Measurements from ENCODE around the gene PIK3C3. TPM values are rescaled to one million over a fixed set of nuclear protein-coding genes. Genes with fewer than 3 reads are reported as not detected.

PIK3C3 gene
- total and polyA plus RNA-seq, 9 of the 15 experiments (the other 6 are each of a cell fraction or from before 2014, with no cell fraction given), result 27.0 to 101 (median 42.9) TPM

DNA sequence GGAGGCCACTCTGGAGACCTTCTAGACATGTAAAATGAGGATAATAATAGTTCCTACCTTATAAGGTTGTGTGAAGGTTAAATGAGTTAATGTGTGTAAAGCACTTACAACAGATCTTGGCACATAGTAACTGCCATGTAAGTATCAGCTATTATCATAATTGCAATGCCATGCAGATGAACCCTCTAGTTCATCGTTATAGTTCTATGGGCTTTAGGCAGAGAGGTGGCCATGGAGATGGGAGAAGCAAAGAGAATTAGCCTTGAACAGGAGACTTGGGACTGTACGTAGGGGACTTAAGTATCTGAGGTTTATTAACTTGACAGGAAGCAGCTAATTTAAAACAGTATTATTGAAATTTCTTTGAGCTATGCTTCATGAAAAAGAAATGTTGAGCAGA lies 151.8 kb downstream of the PIK3C3 start (continued):
- TF ChIP-seq, protein P1, sequence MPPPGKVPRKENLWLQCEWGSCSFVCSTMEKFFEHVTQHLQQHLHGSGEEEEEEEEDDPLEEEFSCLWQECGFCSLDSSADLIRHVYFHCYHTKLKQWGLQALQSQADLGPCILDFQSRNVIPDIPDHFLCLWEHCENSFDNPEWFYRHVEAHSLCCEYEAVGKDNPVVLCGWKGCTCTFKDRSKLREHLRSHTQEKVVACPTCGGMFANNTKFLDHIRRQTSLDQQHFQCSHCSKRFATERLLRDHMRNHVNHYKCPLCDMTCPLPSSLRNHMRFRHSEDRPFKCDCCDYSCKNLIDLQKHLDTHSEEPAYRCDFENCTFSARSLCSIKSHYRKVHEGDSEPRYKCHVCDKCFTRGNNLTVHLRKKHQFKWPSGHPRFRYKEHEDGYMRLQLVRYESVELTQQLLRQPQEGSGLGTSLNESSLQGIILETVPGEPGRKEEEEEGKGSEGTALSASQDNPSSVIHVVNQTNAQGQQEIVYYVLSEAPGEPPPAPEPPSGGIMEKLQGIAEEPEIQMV (tag; conservative IDR thresholded peaks at IDR 0.05; ENCODE audit: low read depth), result no peak
- TF ChIP-seq TAF15 (IDR thresholded peaks at IDR 0.05; ENCODE audit: low read depth, low read length) (no peak), TGIF2 (CRISPR knock-in tag; IDR thresholded peaks at IDR 0.05) (no peak), MTA2 (IDR thresholded peaks at IDR 0.05; ENCODE audit: low read depth) (no peak), ZNF146 (CRISPR knock-in tag; IDR thresholded peaks at IDR 0.05; ENCODE audit: unreplicated experiment) (no peak), KDM2B (CRISPR knock-in tag; IDR thresholded peaks at IDR 0.05) (no peak), SRSF7 (optimal IDR thresholded peaks at IDR 0.05; ENCODE audit: low read depth, low read length) (no peak), JUNB (CRISPR knock-in tag; conservative IDR thresholded peaks at IDR 0.05) (no peak)
- TF ChIP-seq, protein P2, sequence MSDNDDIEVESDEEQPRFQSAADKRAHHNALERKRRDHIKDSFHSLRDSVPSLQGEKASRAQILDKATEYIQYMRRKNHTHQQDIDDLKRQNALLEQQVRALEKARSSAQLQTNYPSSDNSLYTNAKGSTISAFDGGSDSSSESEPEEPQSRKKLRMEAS (CRISPR knock-in tag; IDR thresholded peaks at IDR 0.05), result no peak

DNA sequence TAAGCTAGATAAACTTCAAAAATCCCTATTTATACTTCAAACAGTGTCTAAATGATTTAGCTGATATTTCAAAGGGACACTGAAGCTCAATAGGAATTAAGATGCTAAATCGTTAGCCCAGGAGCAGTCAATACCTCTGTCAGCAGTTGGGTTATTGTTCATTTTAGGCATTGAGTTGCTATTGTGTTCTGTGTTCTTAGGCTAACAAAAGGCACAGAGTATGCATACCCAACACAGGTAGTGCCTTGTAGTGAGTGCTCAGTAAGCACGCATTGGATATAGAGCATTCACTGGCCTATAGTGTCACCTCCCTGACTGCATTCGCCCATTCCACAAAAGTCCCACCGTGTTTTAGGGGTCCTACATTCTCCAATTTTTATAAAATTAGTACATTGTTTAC lies 152.3 kb downstream of the PIK3C3 start:
- Histone ChIP-seq H3K36me3 (ENCODE audit: control insufficient read depth, insufficient read depth, low read length) (no peaks in the 10 kb centered on the region), H4K20me1 (replicated peaks; ENCODE audit: control insufficient read depth, insufficient read depth, low read length) (no peaks in the 10 kb centered on the region), H3K4me3 (no peak overlapping the region), H3K27ac (ENCODE audit: extremely low read depth, low read depth, low read length) (no peak overlapping the region), H3K4me2 (ENCODE audit: insufficient read depth, low read length) (no peak overlapping the region), H3K9me3 (replicated peaks; ENCODE audit: control insufficient read depth, insufficient read depth, low read depth, low read length) (no peaks in the 10 kb centered on the region), H3K79me2 (ENCODE audit: control insufficient read depth, insufficient read depth, low read length) (no peaks in the 10 kb centered on the region), H3K27me3 (ENCODE audit: control insufficient read depth in 2 of 2, insufficient read depth in 2 of 2, low read length in 2 of 2) (no peaks in the 10 kb centered on the region), H3K4me1 (replicated peaks in 1 of 2; ENCODE audit: control insufficient read depth in 2 of 2, insufficient read depth in 2 of 2, low read length in 2 of 2) (no peaks in the 10 kb centered on the region), H3K9ac (ENCODE audit: insufficient read depth in 1 of 2, low read depth in 2 of 2, low read length in 2 of 2) (no peak overlapping the region), H2AFZ (ENCODE audit: low read depth, low read length) (no peak overlapping the region), H3K9me1 (ENCODE audit: control insufficient read depth, insufficient read depth, low read length) (no peaks in the 10 kb centered on the region)
- ChIA-PET CTCF (ENCODE audit: low intra/inter-chr PET ratio) (no interaction called here), POLR2A (interaction anchor here (0.6 kb wide), 1 partner anchor 1138 kb away, joined by 3 read pairs; no protein-coding TSS in a partner anchor)
- no peak for DNase-seq (ENCODE audit: extremely low read depth in 1 of 4, low spot score in 3 of 4)
- no TSS peak for BruUV-seq (replicated peaks)
- no peak for FAIRE-seq
- TF ChIP-seq, protein P3, sequence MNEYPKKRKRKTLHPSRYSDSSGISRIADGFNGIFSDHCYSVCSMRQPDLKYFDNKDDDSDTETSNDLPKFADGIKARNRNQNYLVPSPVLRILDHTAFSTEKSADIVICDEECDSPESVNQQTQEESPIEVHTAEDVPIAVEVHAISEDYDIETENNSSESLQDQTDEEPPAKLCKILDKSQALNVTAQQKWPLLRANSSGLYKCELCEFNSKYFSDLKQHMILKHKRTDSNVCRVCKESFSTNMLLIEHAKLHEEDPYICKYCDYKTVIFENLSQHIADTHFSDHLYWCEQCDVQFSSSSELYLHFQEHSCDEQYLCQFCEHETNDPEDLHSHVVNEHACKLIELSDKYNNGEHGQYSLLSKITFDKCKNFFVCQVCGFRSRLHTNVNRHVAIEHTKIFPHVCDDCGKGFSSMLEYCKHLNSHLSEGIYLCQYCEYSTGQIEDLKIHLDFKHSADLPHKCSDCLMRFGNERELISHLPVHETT (CRISPR knock-in tag; conservative IDR thresholded peaks at IDR 0.05 in 1 of 2, IDR thresholded peaks at IDR 0.05 in 1 of 2), result no peak
- TF ChIP-seq EWSR1 (IDR thresholded peaks at IDR 0.05; ENCODE audit: borderline replicate concordance, low read depth, partially characterized antibody) (no peak), ATF1 (CRISPR knock-in tag; IDR thresholded peaks at IDR 0.05) (no peak), ATF1 (tag; IDR thresholded peaks at IDR 0.05) (no peak), HCFC1 (IDR thresholded peaks at IDR 0.05; ENCODE audit: low read depth, low read length) (no peak), ZNF121 (CRISPR knock-in tag; conservative IDR thresholded peaks at IDR 0.05) (no peak), KAT8 (IDR thresholded peaks at IDR 0.05; ENCODE audit: low read depth) (no peak)
- intact Hi-C loops (cut with micrococcal nuclease) (no loop called here), in situ Hi-C loops (cut with MboI) (loop anchor here (25.0 kb wide), 1 partner anchor 1455 kb away; no protein-coding TSS in a partner anchor)
- no peak for ATAC-seq
- WGBS (ENCODE audit: insufficient coverage, low coverage, missing lambda C conversion rate), result 4% methylated on average over 4 of the region's 4 CpGs
